GM18873 (cell line): ENCODE measurements around the gene RBM23.

ENCODE experiments used
- ATAC-seq: cut with Tn5 transposase; IDR thresholded peaks from one replicate; pipeline ENCODE4 v1.9.1; 2021; ENCODE audit warnings: mild to moderate bottlenecking, moderate library complexity, moderate number of reproducible peaks; ENCODE audit not compliant: unreplicated experiment, low FRiP score

Gene RBM23

GRCh38 chr14:22845821-22846625, 72.9 kb downstream of the RBM23 start:
- ATAC-seq = no peak

- no peak for ATAC-seq
Observed at GRCh38 chr14:22845103-22845394, 73.9 kb downstream of the RBM23 start.

- no peak for ATAC-seq
Observed at GRCh38 chr14:22844221-22845102, 74.5 kb downstream of the RBM23 start.
